Neural progenitor cell (in vitro differentiated cells): ENCODE data around the gene CITED4. TPM values are rescaled to one million over a fixed set of nuclear protein-coding genes. Genes with fewer than 3 reads are reported as not detected.

Experiments
- DNase-seq: peaks from one replicate; pipeline ENCODE4 v3.0.0-alpha.2; 2016; ENCODE audit warnings: low spot score
- H2AFZ ChIP-seq: fragments of 200-600 bp; sonication (generic); replicated peaks from 2 replicates; pipeline ENCODE4 v1.6.1; 2016; ENCODE audit warnings: antibody characterized with exemption
- H3F3A ChIP-seq: fragments of 200-600 bp; sonication (generic); 2 replicates; pipeline ENCODE4 v1.6.1; 2016; ENCODE audit warnings: antibody characterized with exemption, low read depth
- H3K27ac ChIP-seq: fragments of 200-600 bp; sonication (generic); 2 replicates; pipeline ENCODE4 v1.5.1; 2016; ENCODE audit warnings: mild to moderate bottlenecking
- H3K27me3 ChIP-seq: fragments of 200-600 bp; sonication (generic); 2 replicates; pipeline ENCODE4 v1.6.1; 2016; ENCODE audit warnings: mild to moderate bottlenecking, moderate library complexity
- H3K36me3 ChIP-seq: fragments of 200-600 bp; sonication (generic); 2 replicates; pipeline ENCODE4 v1.5.1; 2016
- H3K4me1 ChIP-seq: fragments of 200-600 bp; sonication (generic); 2 replicates; pipeline ENCODE4 v1.6.1; 2016; ENCODE audit warnings: mixed run types
- H3K4me2 ChIP-seq: fragments of 200-600 bp; sonication (generic); 2 replicates; pipeline ENCODE4 v1.6.1; 2016
- H3K4me3 ChIP-seq: fragments of 200-600 bp; sonication (generic); 2 replicates; pipeline ENCODE4 v1.5.1; 2016
- H3K79me2 ChIP-seq: fragments of 200-600 bp; sonication (generic); 2 replicates; pipeline ENCODE4 v1.6.1; 2016; ENCODE audit warnings: low read depth
- H3K9ac ChIP-seq: fragments of 200-600 bp; sonication (generic); 2 replicates; pipeline ENCODE4 v1.6.1; 2016
- H3K9me3 ChIP-seq: fragments of 200-600 bp; sonication (generic); 2 replicates; pipeline ENCODE4 v1.5.1; 2016; ENCODE audit warnings: low read depth
- H4K20me1 ChIP-seq: fragments of 200-600 bp; sonication (generic); 2 replicates; pipeline ENCODE4 v1.6.1; 2016; ENCODE audit warnings: low read depth
- H3K27ac Mint-ChIP-seq: 3 replicates; pipeline ENCODE4 v1.8.0; 2021; ENCODE audit warnings: mixed read lengths
- H3K27me3 Mint-ChIP-seq: 2 replicates; pipeline ENCODE4 v1.8.0; 2022; ENCODE audit warnings: low read depth, mild to moderate bottlenecking, inconsistent platforms, moderate library complexity, mixed read lengths; ENCODE audit not compliant: insufficient read depth
- H3K36me3 Mint-ChIP-seq: 3 replicates; pipeline ENCODE4 v1.8.0; 2021; ENCODE audit warnings: mixed read lengths
- H3K4me1 Mint-ChIP-seq: 3 replicates; pipeline ENCODE4 v1.8.0; 2021; ENCODE audit warnings: mixed read lengths
- H3K4me3 Mint-ChIP-seq: 3 replicates; pipeline ENCODE4 v1.8.0; 2021; ENCODE audit warnings: mild to moderate bottlenecking, moderate library complexity, mixed read lengths
- H3K9me3 Mint-ChIP-seq: 3 replicates; pipeline ENCODE4 v1.8.0; 2020; ENCODE audit warnings: mixed read lengths
- CTCF ChIP-seq: fragments of 200-600 bp; sonication (generic); IDR thresholded peaks from 2 replicates; pipeline ENCODE4 v1.5.1; 2017; ENCODE audit warnings: antibody characterized with exemption, mild to moderate bottlenecking
- EZH2 ChIP-seq: fragments of 200-600 bp; sonication (generic); IDR thresholded peaks from 2 replicates; pipeline ENCODE4 v1.6.1; 2017; ENCODE audit warnings: antibody characterized with exemption, mild to moderate bottlenecking, moderate library complexity
- EZH2phosphoT487 ChIP-seq: fragments of 200-600 bp; sonication (generic); IDR thresholded peaks from 2 replicates; pipeline ENCODE4 v1.6.1; 2017; ENCODE audit warnings: antibody characterized with exemption
- total RNA-seq: library from RNA; depleted of rRNA; stranded (reverse); fragments of >200 nt; gene quantifications from 2 replicates; pipeline ENCODE4 v1.2.3, GENCODE V29; 2015; ENCODE audit warnings: low replicate concordance

CITED4 gene
- total RNA-seq, 1 donor from 2014 or later: 0.77 TPM

GRCh38 chr1:40880813-40881549, 18.8 kb upstream of the CITED4 start:
- H3K36me3 ChIP-seq: no peaks in the 10 kb centered on the region
- Mint-ChIP-seq H3K27me3 (peaks cover 7% of the 10 kb centered on the region), H3K27ac (no peak overlapping the region), H3K36me3 (no peaks in the 10 kb centered on the region), H3K9me3 (no peaks in the 10 kb centered on the region), H3K4me3 (no peak overlapping the region), H3K4me1 (peaks cover 5% of the 10 kb centered on the region)
- H3K27me3 ChIP-seq: peaks cover 20% of the 10 kb centered on the region
- H3K79me2 ChIP-seq: no peaks in the 10 kb centered on the region
- no peak overlapping the region for H2AFZ ChIP-seq
- H4K20me1 ChIP-seq: no peaks in the 10 kb centered on the region
- H3K9me3 ChIP-seq: no peaks in the 10 kb centered on the region
- H3K4me1 ChIP-seq: peaks cover 11% of the 10 kb centered on the region
- no peak overlapping the region for H3K9ac ChIP-seq
- H3K4me2 ChIP-seq: no peak overlapping the region
- TF ChIP-seq CTCF (no peak), EZH2 (no peak), EZH2phosphoT487 (no peak)
- no peak for DNase-seq
- no peaks in the 10 kb centered on the region for H3F3A ChIP-seq
- no peak overlapping the region for H3K27ac ChIP-seq
- H3K4me3 ChIP-seq: no peak overlapping the region

GRCh38 chr1:40879482-40880175, 17.5 kb upstream of the CITED4 start:
- no peaks in the 10 kb centered on the region for H3K79me2 ChIP-seq
- no peak overlapping the region for H3K4me2 ChIP-seq
- H3K9ac ChIP-seq: no peak overlapping the region
- Mint-ChIP-seq H3K4me1 (peaks cover 5% of the 10 kb centered on the region), H3K27ac (peak overlapping the region; percentile 74), H3K9me3 (no peaks in the 10 kb centered on the region), H3K4me3 (no peak overlapping the region), H3K27me3 (peaks cover 3% of the 10 kb centered on the region), H3K36me3 (no peaks in the 10 kb centered on the region)
- H3K36me3 ChIP-seq: no peaks in the 10 kb centered on the region
- H4K20me1 ChIP-seq: no peaks in the 10 kb centered on the region
- peaks cover 17% of the 10 kb centered on the region for H3K27me3 ChIP-seq
- H3K4me1 ChIP-seq: peaks cover 11% of the 10 kb centered on the region
- H3K27ac ChIP-seq: no peak overlapping the region
- H3F3A ChIP-seq: no peaks in the 10 kb centered on the region
- peak overlapping the region; percentile 88 for H2AFZ ChIP-seq
- TF ChIP-seq EZH2phosphoT487 (no peak), EZH2 (no peak)
- no peak overlapping the region for H3K4me3 ChIP-seq
- H3K9me3 ChIP-seq: no peaks in the 10 kb centered on the region
- no peak for DNase-seq

- no peak overlapping the region for H3K4me2 ChIP-seq
- no peaks in the 10 kb centered on the region for H3F3A ChIP-seq
- Mint-ChIP-seq H3K27me3 (peaks cover 3% of the 10 kb centered on the region), H3K27ac (no peak overlapping the region), H3K36me3 (no peaks in the 10 kb centered on the region), H3K4me3 (no peak overlapping the region), H3K4me1 (peaks cover 5% of the 10 kb centered on the region), H3K9me3 (no peaks in the 10 kb centered on the region)
- H3K4me3 ChIP-seq: no peak overlapping the region
- peaks cover 11% of the 10 kb centered on the region for H3K4me1 ChIP-seq
- H3K9me3 ChIP-seq: no peaks in the 10 kb centered on the region
- H2AFZ ChIP-seq: no peak overlapping the region
- H3K36me3 ChIP-seq: no peaks in the 10 kb centered on the region
- H3K79me2 ChIP-seq: no peaks in the 10 kb centered on the region
- no peak overlapping the region for H3K27ac ChIP-seq
- no peaks in the 10 kb centered on the region for H4K20me1 ChIP-seq
- TF ChIP-seq EZH2phosphoT487 (no peak), CTCF (no peak), EZH2 (no peak)
- H3K27me3 ChIP-seq: peaks cover 10% of the 10 kb centered on the region
- H3K9ac ChIP-seq: no peak overlapping the region
- no peak for DNase-seq
Measured at GRCh38 chr1:40878906-40879305, 16.7 kb upstream of the CITED4 start.

GRCh38 chr1:40877698-40878097, 15.5 kb upstream of the CITED4 start:
- H3K27ac Mint-ChIP-seq: no peak overlapping the region
- H3K27ac ChIP-seq: no peak overlapping the region
- TF ChIP-seq EZH2: no peak
- TF ChIP-seq EZH2phosphoT487: no peak
- TF ChIP-seq CTCF: no peak
- no peak overlapping the region for H3K9ac ChIP-seq
- no peaks in the 10 kb centered on the region for H3K9me3 ChIP-seq
- no peak overlapping the region for H3K4me3 ChIP-seq
- peaks cover 11% of the 10 kb centered on the region for H3K4me1 ChIP-seq
- H2AFZ ChIP-seq: peak overlapping the region; percentile 68
- H3K36me3 ChIP-seq: no peaks in the 10 kb centered on the region
- no peaks in the 10 kb centered on the region for H3K9me3 Mint-ChIP-seq
- H3K27me3 Mint-ChIP-seq: peaks cover 5% of the 10 kb centered on the region
- H3K79me2 ChIP-seq: no peaks in the 10 kb centered on the region
- H3K4me3 Mint-ChIP-seq: no peak overlapping the region
- no peaks in the 10 kb centered on the region for H4K20me1 ChIP-seq
- H3K27me3 ChIP-seq: no peaks in the 10 kb centered on the region
- H3K4me1 Mint-ChIP-seq: peaks cover 5% of the 10 kb centered on the region
- no peak for DNase-seq
- H3K36me3 Mint-ChIP-seq: no peaks in the 10 kb centered on the region
- H3K4me2 ChIP-seq: no peak overlapping the region
- no peaks in the 10 kb centered on the region for H3F3A ChIP-seq
